Caco-2 (cell line): ENCODE data around the gene TSPAN31. TPM values are rescaled to one million over a fixed set of nuclear protein-coding genes. Genes with fewer than 3 reads are reported as not detected.

Experiments used
- BruUV-seq: library from RNA; stranded (reverse); fragments of 400-500 nt; replicated peaks from 2 replicates; lab custom pipeline; 2021; lab: Mats Ljungman, UMichigan
- CTCF ChIA-PET: fragments of 300-600 bp; sonication (Branson Sonifier 250); formaldehyde crosslinking; loops from one replicate; lab custom pipeline; 2022; ENCODE audit warnings: antibody characterized with exemption; lab: Charles Lee
- POLR2A ChIA-PET: fragments of 300-600 bp; sonication (Branson Sonifier 250); formaldehyde crosslinking; loops from one replicate; lab custom pipeline; 2022; ENCODE audit warnings: antibody characterized with exemption; lab: Charles Lee
- DNase-seq, 2 experiments: peaks; one replicate each; pipeline versions ENCODE4 v3.0.0 to v3.0.0-alpha.2; 2020 to 2022
- H3K27me3 ChIP-seq: replicated peaks from 2 replicates; pipeline ENCODE4 v1.6.0; 2011; ENCODE audit warnings: low read length; ENCODE audit not compliant: control insufficient read depth, insufficient read depth
- H3K36me3 ChIP-seq: 2 replicates; pipeline ENCODE4 v1.5.1; 2011; ENCODE audit warnings: low read length; ENCODE audit not compliant: control insufficient read depth, insufficient read depth
- H3K4me1 ChIP-seq: fragments of 250-450 bp; sonication (Bioruptor Pico); 2 replicates; pipeline ENCODE4 v1.5.1; 2020; ENCODE audit warnings: mild to moderate bottlenecking
- H3K4me3 ChIP-seq: 2 replicates; pipeline ENCODE4 v1.5.1; 2011; ENCODE audit warnings: low read depth, mild to moderate bottlenecking, control low read depth, low read length
- H3K9me3 ChIP-seq: fragments of 250-450 bp; sonication (Bioruptor Pico); 2 replicates; pipeline ENCODE4 v1.5.1; 2020; ENCODE audit warnings: mild to moderate bottlenecking, moderate library complexity
- H3K27ac Mint-ChIP-seq: one replicate; pipeline ENCODE4 v1.8.0; 2022; ENCODE audit warnings: mixed read lengths; ENCODE audit not compliant: unreplicated experiment
- H3K27me3 Mint-ChIP-seq: one replicate; pipeline ENCODE4 v1.8.0; 2022; ENCODE audit warnings: mixed read lengths; ENCODE audit not compliant: insufficient read depth, unreplicated experiment
- H3K36me3 Mint-ChIP-seq: one replicate; pipeline ENCODE4 v1.8.0; 2022; ENCODE audit warnings: mild to moderate bottlenecking, mixed read lengths; ENCODE audit not compliant: insufficient read depth, unreplicated experiment
- H3K4me1 Mint-ChIP-seq: one replicate; pipeline ENCODE4 v1.8.0; 2022; ENCODE audit warnings: low read depth, mixed read lengths; ENCODE audit not compliant: unreplicated experiment
- H3K4me3 Mint-ChIP-seq: one replicate; pipeline ENCODE4 v1.8.0; 2022; ENCODE audit warnings: mild to moderate bottlenecking, moderate library complexity, mixed read lengths; ENCODE audit not compliant: unreplicated experiment
- H3K9me3 Mint-ChIP-seq: one replicate; pipeline ENCODE4 v1.8.0; 2022; ENCODE audit warnings: mixed read lengths; ENCODE audit not compliant: unreplicated experiment
- CTCF ChIP-seq, 2 experiments: fragments of 200-600 bp in 1 of 2; IDR thresholded peaks; 1 replicate in 1 of 2; 2 replicates in 1 of 2; pipeline versions ENCODE4 v1.5.1 to v1.8.0; 2011 to 2022; ENCODE audit warnings: antibody characterized with exemption in 1 of 2, control low read depth in 1 of 2, inconsistent platforms in 1 of 2, low read depth in 1 of 2, low read length in 1 of 2, mild to moderate bottlenecking in 1 of 2, moderate library complexity in 1 of 2; ENCODE audit not compliant: insufficient read depth in 1 of 2, severe bottlenecking in 1 of 2, unreplicated experiment in 1 of 2
- intact Hi-C: fragments of 100-400 bp; cut with micrococcal nuclease; formaldehyde crosslinking; loops from one replicate; pipeline ENCODE4 v1.10.0; 2022; ENCODE audit not compliant: unreplicated experiment
- total RNA-seq: library from RNA; stranded (reverse); gene quantifications from 2 replicates; pipeline ENCODE4 v1.2.3, GENCODE V29; 2022

Gene TSPAN31
- total RNA-seq, 1 experiment from 2014 or later, result 23.3 TPM

- Mint-ChIP-seq H3K27ac (peak overlapping the region; percentile 98), H3K27me3 (peaks cover 9% of the 10 kb centered on the region), H3K36me3 (peaks cover 54% of the 10 kb centered on the region), H3K9me3 (no peaks in the 10 kb centered on the region), H3K4me1 (peaks cover 19% of the 10 kb centered on the region), H3K4me3 (peak overlapping the region; percentile 96)
- peak; percentile 82 to 84 for DNase-seq
- Histone ChIP-seq H3K4me1 (peaks cover 10% of the 10 kb centered on the region), H3K36me3 (no peaks in the 10 kb centered on the region; the same call in 1 of the 2 replicates), H3K9me3 (no peaks in the 10 kb centered on the region), H3K27me3 (no peaks in the 10 kb centered on the region), H3K4me3 (peak overlapping the region; percentile 64)
- TF ChIP-seq CTCF (IDR thresholded peaks at IDR 0.05; ENCODE audit: insufficient read depth in 1 of 2, low read depth in 1 of 2, low read length in 1 of 2, severe bottlenecking in 1 of 2, unreplicated experiment in 1 of 2), result no peak
- intact Hi-C loops, result no loop called here
- ChIA-PET CTCF (interaction anchor here (0.7 to 1.5 kb wide), 5 partner anchors 8 to 161 kb away, joined by 3 to 10 read pairs (median 4); no protein-coding TSS in a partner anchor), POLR2A (interaction anchor here (0.6 to 1.2 kb wide), 6 partner anchors 9 to 163 kb away, joined by 3 to 5 read pairs (median 4); partner anchors contain the start of genes EEF1AKMT3 and METTL1)
- TSS peak; percentile 20 for BruUV-seq
These were observed 554 bp upstream of the TSPAN31 start for GRCh38 chr12:57744194-57744776.

- Mint-ChIP-seq H3K9me3 (no peaks in the 10 kb centered on the region), H3K4me3 (peak overlapping the region; percentile 96), H3K4me1 (peaks cover 19% of the 10 kb centered on the region), H3K27ac (peak overlapping the region; percentile 98), H3K27me3 (peaks cover 6% of the 10 kb centered on the region), H3K36me3 (peaks cover 61% of the 10 kb centered on the region)
- peak in 1 of 2 experiments; percentile 19 for DNase-seq
- no peak for TF ChIP-seq CTCF (IDR thresholded peaks at IDR 0.05; ENCODE audit: insufficient read depth in 1 of 2, low read depth in 1 of 2, low read length in 1 of 2, severe bottlenecking in 1 of 2, unreplicated experiment in 1 of 2)
- BruUV-seq, result TSS peak; percentile 49
- Histone ChIP-seq H3K4me3 (peak overlapping the region; percentile 64), H3K36me3 (peaks cover 3% of the 10 kb centered on the region; the same call in 1 of the 2 replicates), H3K9me3 (no peaks in the 10 kb centered on the region), H3K27me3 (no peaks in the 10 kb centered on the region), H3K4me1 (peaks cover 10% of the 10 kb centered on the region)
- ChIA-PET POLR2A (interaction anchor here (0.5 to 1.2 kb wide), 3 partner anchors 13 to 1916 kb away, joined by 4 to 5 read pairs (median 4); partner anchors contain the start of genes DNAJC14, EEF1AKMT3 and METTL1), CTCF (interaction anchor here (0.6 to 1.5 kb wide), 4 partner anchors 9 to 1409 kb away, joined by 4 to 10 read pairs (median 7); no protein-coding TSS in a partner anchor)
- intact Hi-C loops, result no loop called here
These were observed 644 bp downstream of the TSPAN31 start for GRCh38 chr12:57745485-57745881.

GRCh38 chr12:57746025-57746424, 1.2 kb downstream of the TSPAN31 start:
- no TSS peak for BruUV-seq

More at GRCh38 chr12:57746025-57746424, 1.2 kb downstream of the TSPAN31 start:
- peaks cover 20% of the 10 kb centered on the region for H3K4me1 Mint-ChIP-seq
- H3K4me3 ChIP-seq, result peak overlapping the region; percentile 64
- ChIA-PET POLR2A (no interaction called here), CTCF (interaction anchor here (0.6 kb wide), 1 partner anchor 1410 kb away, joined by 5 read pairs; no protein-coding TSS in a partner anchor)
- peaks cover under 1% of the 10 kb centered on the region for H3K27me3 Mint-ChIP-seq
- H3K27ac Mint-ChIP-seq, result peak overlapping the region; percentile 98
- no peak for TF ChIP-seq CTCF (IDR thresholded peaks at IDR 0.05; ENCODE audit: insufficient read depth in 1 of 2, low read depth in 1 of 2, low read length in 1 of 2, severe bottlenecking in 1 of 2, unreplicated experiment in 1 of 2)
- no peaks in the 10 kb centered on the region for H3K9me3 Mint-ChIP-seq
- H3K36me3 Mint-ChIP-seq, result peaks cover 67% of the 10 kb centered on the region
- intact Hi-C loops, result no loop called here
- H3K27me3 ChIP-seq, result no peaks in the 10 kb centered on the region
- peaks cover 14% of the 10 kb centered on the region for H3K4me1 ChIP-seq
- peaks cover 3% of the 10 kb centered on the region; the same call in 1 of the 2 replicates for H3K36me3 ChIP-seq
- H3K9me3 ChIP-seq, result no peaks in the 10 kb centered on the region
- no peak for DNase-seq
- H3K4me3 Mint-ChIP-seq, result peak overlapping the region; percentile 96
